ENCODE measurements around the gene ATXN1. TPM values are rescaled to one million over a fixed set of nuclear protein-coding genes. Genes with fewer than 3 reads are reported as not detected.

Gene ATXN1
- total RNA-seq, 4 donors from 2014 or later: 24.9 to 48.0 (median 36.8) TPM

- TF ChIP-seq CTCF (IDR thresholded peaks at IDR 0.05) (no peak), POLR2A (IDR thresholded peaks at IDR 0.05) (no peak)
- H3K36me3 ChIP-seq: no peaks in the 10 kb centered on the region
- 83 to 91% methylated on average over 4 of the region's 4 CpGs for WGBS, 2 donors
- H3K9me3 ChIP-seq: no peaks in the 10 kb centered on the region
- H3K4me1 ChIP-seq: peaks cover 0 to 58% (median 35%) of the 10 kb centered on the region in 4 donors
- no peak for DNase-seq (ENCODE audit: low spot score in 2 of 2)
- H3K27ac ChIP-seq: no peak overlapping the region
- no peaks in the 10 kb centered on the region for H3K27me3 ChIP-seq
- H3K4me3 ChIP-seq: no peak overlapping the region
These were observed 40.4 kb downstream of the ATXN1 start for GRCh38 chr6:16720861-16721260.

GRCh38 chr6:16719488-16719887, 41.8 kb downstream of the ATXN1 start:
- H3K27ac ChIP-seq: no peak overlapping the region
- no peak for DNase-seq (ENCODE audit: low spot score in 2 of 2)
- H3K4me1 ChIP-seq: peaks cover 0 to 44% (median 24%) of the 10 kb centered on the region in 4 donors
- H3K27me3 ChIP-seq: no peaks in the 10 kb centered on the region
- no peak overlapping the region for H3K4me3 ChIP-seq
- WGBS, 2 donors: 90% methylated on average over 8 of the region's 8 CpGs
- H3K36me3 ChIP-seq: no peaks in the 10 kb centered on the region
- H3K9me3 ChIP-seq: no peaks in the 10 kb centered on the region
- no peak for TF ChIP-seq CTCF (IDR thresholded peaks at IDR 0.05)
- no peak for TF ChIP-seq POLR2A (IDR thresholded peaks at IDR 0.05)
- TF ChIP-seq EP300 (IDR thresholded peaks at IDR 0.05): no peak

DNA sequence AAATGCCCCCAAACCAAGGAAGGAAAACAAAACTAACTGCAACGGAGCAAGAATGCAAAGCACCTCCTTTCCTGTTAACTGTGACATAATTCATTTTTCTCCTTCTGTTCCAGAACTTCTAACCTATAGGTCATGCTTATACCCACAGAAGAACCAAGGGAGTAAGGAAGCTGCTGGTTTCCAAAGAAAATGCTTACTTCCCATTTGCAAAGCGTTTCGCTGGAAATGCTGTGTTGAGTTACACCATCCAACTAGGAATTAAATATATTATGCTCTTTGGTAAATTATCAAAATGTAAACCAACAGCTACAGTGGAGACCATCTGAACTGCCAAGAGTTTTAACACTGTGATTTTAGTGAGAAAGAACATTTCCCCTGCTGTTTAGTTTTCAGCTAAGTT, 42.9 kb downstream of the ATXN1 start:
- 15 to 27% methylated on average over 3 of the region's 3 CpGs for WGBS, 2 donors
- DNase-seq (ENCODE audit: low spot score in 2 of 2): no peak
- H3K4me3 ChIP-seq: no peak overlapping the region
- H3K36me3 ChIP-seq: no peaks in the 10 kb centered on the region
- TF ChIP-seq EP300 (IDR thresholded peaks at IDR 0.05) (no peak), CTCF (IDR thresholded peaks at IDR 0.05) (no peak), POLR2A (IDR thresholded peaks at IDR 0.05) (no peak)
- no peaks in the 10 kb centered on the region for H3K9me3 ChIP-seq
- H3K27ac ChIP-seq: peak overlapping the region in 2 of 4 donors; percentile 14 to 34
- peaks cover 0 to 38% (median 20%) of the 10 kb centered on the region in 4 donors for H3K4me1 ChIP-seq
- no peaks in the 10 kb centered on the region for H3K27me3 ChIP-seq

DNA sequence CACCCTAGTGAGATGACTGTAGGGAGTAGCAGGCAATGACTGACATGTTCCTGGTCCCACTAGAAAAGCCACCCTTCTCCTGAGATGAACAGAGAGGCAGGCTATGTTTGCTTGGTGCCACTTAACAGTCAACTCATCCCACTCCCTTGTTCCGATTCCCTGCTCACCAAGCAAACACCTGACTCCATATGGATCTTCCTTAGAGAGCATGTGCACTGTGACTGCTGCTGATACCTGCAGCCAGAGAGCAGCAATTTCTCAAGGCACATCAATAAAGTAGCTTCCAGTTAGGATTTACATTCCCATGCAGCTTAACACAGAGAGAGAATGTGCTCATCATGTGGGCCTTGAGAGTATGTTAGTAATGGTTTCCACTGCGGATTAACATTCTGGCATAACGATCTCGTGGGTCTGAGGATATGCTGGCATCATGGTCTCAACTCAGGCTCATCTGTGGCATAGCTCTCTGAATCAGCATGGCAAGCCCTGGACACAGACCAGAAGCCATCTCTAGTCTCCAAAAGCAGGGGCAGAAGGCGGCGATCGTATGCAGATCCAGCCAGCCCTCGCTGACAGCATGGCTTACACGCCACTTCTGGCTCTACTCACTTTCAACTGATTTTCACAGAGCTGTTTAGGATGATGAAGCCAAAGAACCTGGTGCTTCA, 43.9 kb downstream of the ATXN1 start:
- WGBS, 2 donors: 95 to 97% methylated on average over 9 of the region's 9 CpGs
- Histone ChIP-seq H3K36me3 (no peaks in the 10 kb centered on the region), H3K4me1 (peaks cover 0 to 43% (median 23%) of the 10 kb centered on the region in 4 donors), H3K27me3 (no peaks in the 10 kb centered on the region), H3K27ac (peak overlapping the region in 1 of 4 donors; percentile 34), H3K9me3 (no peaks in the 10 kb centered on the region), H3K4me3 (no peak overlapping the region)
- TF ChIP-seq POLR2A (IDR thresholded peaks at IDR 0.05) (no peak), CTCF (IDR thresholded peaks at IDR 0.05) (no peak), EP300 (IDR thresholded peaks at IDR 0.05) (no peak)
- DNase-seq (ENCODE audit: low spot score in 2 of 2): no peak

GRCh38 chr6:16716321-16716858, 44.9 kb downstream of the ATXN1 start:
- Histone ChIP-seq H3K27me3 (no peaks in the 10 kb centered on the region), H3K4me1 (peaks cover 0 to 50% (median 24%) of the 10 kb centered on the region in 4 donors)
- 74 to 75% methylated on average over 2 of the region's 2 CpGs for WGBS, 2 donors

More at GRCh38 chr6:16716321-16716858, 44.9 kb downstream of the ATXN1 start:
- no peak for DNase-seq (ENCODE audit: low spot score in 2 of 2)
- TF ChIP-seq POLR2A (IDR thresholded peaks at IDR 0.05) (no peak), CTCF (IDR thresholded peaks at IDR 0.05) (no peak), EP300 (IDR thresholded peaks at IDR 0.05) (no peak)
- H3K36me3 ChIP-seq: no peaks in the 10 kb centered on the region
- H3K4me3 ChIP-seq: no peak overlapping the region
- H3K27ac ChIP-seq: no peak overlapping the region
- no peaks in the 10 kb centered on the region for H3K9me3 ChIP-seq
